ENCODE data around the gene KLHL28.

Gene KLHL28

DNA sequence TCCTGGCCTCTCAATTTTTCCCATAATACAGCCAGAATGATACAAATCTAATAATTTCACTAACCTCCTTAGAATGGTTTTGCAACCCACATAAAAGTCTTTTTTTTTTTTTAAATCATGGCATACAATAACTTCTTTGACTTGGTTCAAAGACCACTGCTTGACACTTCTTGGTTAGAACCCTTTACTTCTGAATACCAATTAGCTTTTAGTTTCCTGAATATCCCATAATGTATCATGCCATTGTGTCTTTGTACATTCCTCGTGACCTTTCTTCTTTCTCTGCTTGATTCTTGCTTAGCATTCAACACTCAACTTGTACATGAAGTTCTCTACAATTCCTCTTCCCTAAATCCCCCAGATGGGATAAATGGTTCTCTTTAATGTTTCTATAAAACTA, 19.3 kb downstream of the KLHL28 start:
- TF ChIP-seq, protein P1, sequence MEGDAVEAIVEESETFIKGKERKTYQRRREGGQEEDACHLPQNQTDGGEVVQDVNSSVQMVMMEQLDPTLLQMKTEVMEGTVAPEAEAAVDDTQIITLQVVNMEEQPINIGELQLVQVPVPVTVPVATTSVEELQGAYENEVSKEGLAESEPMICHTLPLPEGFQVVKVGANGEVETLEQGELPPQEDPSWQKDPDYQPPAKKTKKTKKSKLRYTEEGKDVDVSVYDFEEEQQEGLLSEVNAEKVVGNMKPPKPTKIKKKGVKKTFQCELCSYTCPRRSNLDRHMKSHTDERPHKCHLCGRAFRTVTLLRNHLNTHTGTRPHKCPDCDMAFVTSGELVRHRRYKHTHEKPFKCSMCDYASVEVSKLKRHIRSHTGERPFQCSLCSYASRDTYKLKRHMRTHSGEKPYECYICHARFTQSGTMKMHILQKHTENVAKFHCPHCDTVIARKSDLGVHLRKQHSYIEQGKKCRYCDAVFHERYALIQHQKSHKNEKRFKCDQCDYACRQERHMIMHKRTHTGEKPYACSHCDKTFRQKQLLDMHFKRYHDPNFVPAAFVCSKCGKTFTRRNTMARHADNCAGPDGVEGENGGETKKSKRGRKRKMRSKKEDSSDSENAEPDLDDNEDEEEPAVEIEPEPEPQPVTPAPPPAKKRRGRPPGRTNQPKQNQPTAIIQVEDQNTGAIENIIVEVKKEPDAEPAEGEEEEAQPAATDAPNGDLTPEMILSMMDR (IDR thresholded peaks at IDR 0.05; ENCODE audit: low read depth, low read length, missing control alignments) = no peak
- in situ Hi-C loops (cut with HindIII; ENCODE audit: low sequenced_read_pairs) = no loop called here

DNA sequence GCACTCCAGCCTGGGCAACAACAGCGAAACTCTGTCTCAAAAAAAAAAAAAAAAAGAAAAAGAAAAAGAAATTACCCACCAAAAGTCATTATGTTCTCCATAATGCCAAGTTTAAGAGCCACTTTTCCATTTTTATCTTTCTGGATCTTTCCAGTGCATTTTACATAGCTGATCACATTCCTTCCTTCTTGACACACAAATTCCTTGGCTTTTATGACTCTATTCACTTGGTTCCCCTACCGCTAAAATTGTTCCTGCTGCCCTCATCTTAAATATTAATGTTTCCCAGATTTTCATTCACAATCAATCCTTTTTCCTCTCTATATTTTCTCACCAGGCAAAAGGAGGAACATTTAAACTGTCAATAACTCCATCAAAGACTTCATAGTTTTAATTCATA, 20.2 kb downstream of the KLHL28 start:
- no peak for DNase-seq (ENCODE audit: low read depth)
- in situ Hi-C loops (cut with HindIII; ENCODE audit: low sequenced_read_pairs) = no loop called here
- no peak overlapping the region for H3K4me3 ChIP-seq (ENCODE audit: low read depth, low read length)
- TF ChIP-seq, protein P1 (IDR thresholded peaks at IDR 0.05; ENCODE audit: low read depth, low read length, missing control alignments) = no peak

More for the DNA sequence above, 19.3 kb downstream of the KLHL28 start:
- DNase-seq (ENCODE audit: low read depth) = no peak
- no peak overlapping the region for H3K4me3 ChIP-seq (ENCODE audit: low read depth, low read length)

DNA sequence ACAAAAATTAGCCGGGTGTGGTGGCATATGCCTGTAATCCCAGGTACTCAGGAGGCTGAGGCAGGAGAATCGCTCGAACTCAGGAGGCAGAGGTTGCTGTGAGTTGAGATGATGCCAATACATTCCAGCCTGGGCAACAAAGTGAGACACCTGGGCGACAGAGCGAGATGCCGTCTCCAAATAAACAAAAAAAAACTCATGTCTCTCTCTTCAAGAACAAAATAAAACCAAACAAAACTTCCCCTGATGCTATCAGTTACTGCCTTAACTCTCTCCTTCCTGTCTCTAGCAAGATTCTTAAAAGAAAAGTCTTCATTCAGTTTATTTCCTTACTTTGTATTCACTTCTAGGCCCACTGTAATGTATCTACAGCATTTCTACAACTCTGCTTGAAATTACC, 20.8 kb downstream of the KLHL28 start:
- DNase-seq (ENCODE audit: low read depth) = no peak
- in situ Hi-C loops (cut with HindIII; ENCODE audit: low sequenced_read_pairs) = no loop called here
- TF ChIP-seq, protein P1 (IDR thresholded peaks at IDR 0.05; ENCODE audit: low read depth, low read length, missing control alignments) = no peak
- no peak overlapping the region for H3K4me3 ChIP-seq (ENCODE audit: low read depth, low read length)

DNA sequence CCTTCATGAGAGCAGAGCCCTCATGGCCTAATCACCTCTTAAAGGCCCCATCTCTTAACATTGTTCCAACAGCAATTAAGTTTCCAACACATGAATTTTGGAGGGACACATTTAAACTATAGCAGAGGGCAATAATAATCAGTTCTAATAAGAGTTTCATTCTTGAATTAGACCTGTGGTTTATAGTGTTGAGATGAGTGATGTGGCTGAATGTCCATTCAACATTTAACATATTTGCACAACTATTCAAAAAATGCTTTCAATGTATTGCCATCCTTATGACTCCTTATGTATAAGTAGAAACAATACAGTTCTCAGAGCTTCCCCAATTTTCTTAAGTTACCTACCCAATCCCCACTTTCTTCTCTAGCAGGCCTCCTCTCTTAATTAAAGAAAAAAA, 21.5 kb downstream of the KLHL28 start:
- TF ChIP-seq, protein P1 (IDR thresholded peaks at IDR 0.05; ENCODE audit: low read depth, low read length, missing control alignments) = no peak
- no peak for DNase-seq (ENCODE audit: low read depth)
- H3K4me3 ChIP-seq (ENCODE audit: low read depth, low read length) = no peak overlapping the region
- in situ Hi-C loops (cut with HindIII; ENCODE audit: low sequenced_read_pairs) = no loop called here

DNA sequence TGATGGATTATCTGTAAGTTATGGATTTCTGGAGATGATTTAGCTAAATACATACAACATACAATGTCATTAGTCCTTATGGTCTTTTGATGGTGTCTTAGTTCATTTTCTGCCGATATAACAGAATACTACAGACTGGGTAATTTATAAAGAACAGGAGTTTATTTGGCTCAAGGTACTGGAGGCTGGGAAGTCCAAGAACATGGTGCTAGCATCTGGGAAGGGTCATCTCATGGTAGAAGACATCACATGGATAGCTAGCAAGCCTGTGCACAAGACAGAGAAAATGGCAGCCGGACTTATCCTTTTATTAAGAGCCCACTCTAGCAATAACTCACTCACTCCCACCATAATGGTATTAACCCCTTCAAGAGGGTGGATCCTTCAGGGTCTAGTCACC, 24.2 kb downstream of the KLHL28 start:
- no peak for DNase-seq (ENCODE audit: low read depth)
- TF ChIP-seq, protein P1 (IDR thresholded peaks at IDR 0.05; ENCODE audit: low read depth, low read length, missing control alignments) = no peak
- in situ Hi-C loops (cut with HindIII; ENCODE audit: low sequenced_read_pairs) = no loop called here
- no peak overlapping the region for H3K4me3 ChIP-seq (ENCODE audit: low read depth, low read length)

DNA sequence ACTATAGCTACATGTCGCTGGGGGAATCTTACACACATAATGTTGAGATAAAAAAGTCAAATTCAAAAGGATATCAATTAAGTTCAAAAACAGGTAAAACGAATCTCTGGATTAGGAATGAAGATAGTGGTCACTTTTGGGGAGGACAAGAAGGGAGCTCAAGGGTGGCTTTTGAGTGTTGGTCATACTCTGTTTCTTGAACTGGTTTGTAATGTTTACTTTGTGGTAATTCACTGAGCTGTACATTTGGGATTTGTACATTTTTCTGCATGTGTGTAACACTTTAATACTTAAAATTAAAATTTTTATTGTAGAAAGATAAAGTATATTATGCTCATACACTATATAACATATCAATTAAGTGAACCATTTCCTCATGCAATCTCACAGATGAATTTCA, 26.6 kb downstream of the KLHL28 start:
- DNase-seq (ENCODE audit: low read depth) = no peak
- in situ Hi-C loops (cut with HindIII; ENCODE audit: low sequenced_read_pairs) = no loop called here
- H3K4me3 ChIP-seq (ENCODE audit: low read depth, low read length) = no peak overlapping the region
- TF ChIP-seq, protein P1 (IDR thresholded peaks at IDR 0.05; ENCODE audit: low read depth, low read length, missing control alignments) = no peak

DNA sequence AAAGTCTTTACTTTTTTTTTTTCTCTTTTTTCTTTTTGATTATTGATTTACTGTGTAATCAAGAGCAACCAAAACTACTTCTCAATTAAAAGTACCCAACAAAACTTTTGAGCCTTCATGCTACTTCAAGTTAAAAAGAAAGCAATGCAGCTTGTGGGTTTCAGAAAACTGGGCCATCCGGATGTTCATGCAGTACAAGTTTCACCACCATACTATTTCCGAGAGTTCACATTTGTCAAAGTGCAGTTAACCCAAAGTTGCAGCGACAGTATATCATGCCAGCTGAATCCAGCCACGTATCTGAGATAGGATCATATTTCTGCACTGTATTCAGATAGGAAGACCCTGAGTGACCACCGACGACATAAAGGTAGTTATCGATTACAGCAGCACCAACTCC, 33.0 kb downstream of the KLHL28 start:
- TF ChIP-seq, protein P1 (IDR thresholded peaks at IDR 0.05; ENCODE audit: low read depth, low read length, missing control alignments) = no peak
- H3K4me3 ChIP-seq (ENCODE audit: low read depth, low read length) = no peak overlapping the region
- no peak for DNase-seq (ENCODE audit: low read depth)
- in situ Hi-C loops (cut with HindIII; ENCODE audit: low sequenced_read_pairs) = no loop called here
